Measurements from ENCODE around the gene C11orf71.

GRCh38 chr11:114366331-114367243, 33.7 kb downstream of the C11orf71 start:
- TF ChIP-seq CTCF (IDR thresholded peaks at IDR 0.05) (no peak), EP300 (IDR thresholded peaks at IDR 0.05; ENCODE audit: low read depth) (no peak), POLR2A (IDR thresholded peaks at IDR 0.05) (no peak)

Data from transverse colon (tissue), 3 donors.